ENCODE results near the gene NIN.
"Not testable (repeated sequence)": the region's sequence is repeated elsewhere in the genome, so short reads cannot be mapped to it uniquely, and the experiment has no call there.

The NIN gene

GRCh38 chr14:50816395-50817047 is 14.4 kb downstream of the NIN start:
- DNase-seq = peak; percentile 67

GRCh38 chr14:50815526-50815925 is 15.4 kb downstream of the NIN start:
- DNase-seq = not testable (repeated sequence)

- DNase-seq = not testable (repeated sequence)
Measured at GRCh38 chr14:50815058-50815457, 15.9 kb downstream of the NIN start.

GRCh38 chr14:50814161-50814560 is 16.8 kb downstream of the NIN start:
- no peak for DNase-seq

- DNase-seq = no peak
Measured at GRCh38 chr14:50813544-50813863, 17.5 kb downstream of the NIN start.

- DNase-seq = no peak
Measured at GRCh38 chr14:50812856-50813543, 18.0 kb downstream of the NIN start.

GRCh38 chr14:50812180-50812579 is 18.8 kb downstream of the NIN start:
- DNase-seq = no peak

- no peak for DNase-seq
Measured at GRCh38 chr14:50808053-50808452, 22.9 kb downstream of the NIN start.

GRCh38 chr14:50806241-50806933 is 24.6 kb downstream of the NIN start:
- no peak for DNase-seq

GRCh38 chr14:50805396-50805795 is 25.6 kb downstream of the NIN start:
- DNase-seq = no peak

GRCh38 chr14:50804181-50804721 is 26.7 kb downstream of the NIN start:
- DNase-seq = peak; percentile 72

- peak; percentile 69 for DNase-seq
Measured at GRCh38 chr14:50801706-50802105, 29.3 kb downstream of the NIN start.

GRCh38 chr14:50800032-50800431 is 30.9 kb downstream of the NIN start:
- DNase-seq = peak; percentile 73

GRCh38 chr14:50798048-50798421 is 32.9 kb downstream of the NIN start:
- DNase-seq = no peak

GRCh38 chr14:50797250-50798047 is 33.5 kb downstream of the NIN start:
- no peak for DNase-seq

GRCh38 chr14:50796390-50796789 is 34.6 kb downstream of the NIN start:
- DNase-seq = no peak

- DNase-seq = no peak
Measured at GRCh38 chr14:50795909-50796308, 35.1 kb downstream of the NIN start.

- DNase-seq = no peak
Measured at GRCh38 chr14:50795142-50795541, 35.8 kb downstream of the NIN start.

- DNase-seq = no peak
Measured at GRCh38 chr14:50794068-50794645, 36.8 kb downstream of the NIN start.

- no peak for DNase-seq
Measured at GRCh38 chr14:50792634-50793068, 38.3 kb downstream of the NIN start.

GRCh38 chr14:50792051-50792477 is 38.9 kb downstream of the NIN start:
- DNase-seq = no peak

- no peak for DNase-seq
Measured at GRCh38 chr14:50791201-50791600, 39.8 kb downstream of the NIN start.

- no peak for DNase-seq
Measured at GRCh38 chr14:50790589-50790988, 40.4 kb downstream of the NIN start.
